Ramos (cell line): Measurements from ENCODE around the gene EPHA6.
"Not testable (repeated sequence)": the region's sequence is repeated elsewhere in the genome, so short reads cannot be mapped to it uniquely, and the experiment has no call there.

Experiments used
- in situ Hi-C: fragments of 300-500 bp; cut with MboI; formaldehyde crosslinking; loops from one replicate; pipeline ENCODE4 v1.14.3; 2022; ENCODE audit warnings: low sequenced_read_pairs; ENCODE audit not compliant: unreplicated experiment

EPHA6 gene

DNA sequence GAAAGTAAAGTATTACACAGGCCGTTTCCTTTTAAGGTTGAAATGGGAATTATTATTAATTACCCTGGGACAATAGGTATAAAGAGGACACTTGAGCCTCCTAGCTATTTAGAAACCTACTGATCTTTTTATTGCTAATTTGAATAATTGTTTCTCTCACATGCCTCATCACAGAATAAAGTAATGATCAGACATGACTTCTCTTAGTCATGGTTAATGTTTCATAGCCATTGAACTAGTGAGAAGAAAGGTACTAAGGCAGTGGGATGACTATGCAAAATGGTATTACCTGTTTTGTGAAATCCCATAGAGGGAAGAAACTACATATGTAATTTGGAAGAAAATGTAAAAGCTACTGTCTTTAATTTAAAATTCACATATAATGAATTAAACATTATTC lies 85.6 kb downstream of the EPHA6 start:
- in situ Hi-C loops, result no loop called here

DNA sequence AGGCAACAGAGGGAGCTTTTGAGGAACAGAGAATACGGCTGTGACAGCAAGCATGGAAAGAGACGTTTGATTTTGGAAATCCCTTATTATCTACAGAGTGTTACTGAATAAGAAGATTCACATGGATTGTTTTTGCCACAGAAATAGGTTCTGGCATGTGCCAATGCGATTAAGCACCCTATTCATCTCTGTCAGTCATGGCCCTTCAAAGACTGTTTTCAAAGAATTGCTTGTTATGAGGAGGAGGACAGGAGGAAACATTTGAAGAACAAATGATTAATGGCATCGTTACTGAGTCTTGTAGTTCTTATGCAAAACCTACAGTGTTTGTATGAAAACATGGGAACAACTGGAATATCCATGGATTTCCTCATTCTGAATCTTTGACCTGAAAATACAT lies 86.2 kb downstream of the EPHA6 start:
- in situ Hi-C loops, result no loop called here

- in situ Hi-C loops, result no loop called here
Observed at GRCh38 chr3:96915445-96915844, 101.1 kb downstream of the EPHA6 start.

DNA sequence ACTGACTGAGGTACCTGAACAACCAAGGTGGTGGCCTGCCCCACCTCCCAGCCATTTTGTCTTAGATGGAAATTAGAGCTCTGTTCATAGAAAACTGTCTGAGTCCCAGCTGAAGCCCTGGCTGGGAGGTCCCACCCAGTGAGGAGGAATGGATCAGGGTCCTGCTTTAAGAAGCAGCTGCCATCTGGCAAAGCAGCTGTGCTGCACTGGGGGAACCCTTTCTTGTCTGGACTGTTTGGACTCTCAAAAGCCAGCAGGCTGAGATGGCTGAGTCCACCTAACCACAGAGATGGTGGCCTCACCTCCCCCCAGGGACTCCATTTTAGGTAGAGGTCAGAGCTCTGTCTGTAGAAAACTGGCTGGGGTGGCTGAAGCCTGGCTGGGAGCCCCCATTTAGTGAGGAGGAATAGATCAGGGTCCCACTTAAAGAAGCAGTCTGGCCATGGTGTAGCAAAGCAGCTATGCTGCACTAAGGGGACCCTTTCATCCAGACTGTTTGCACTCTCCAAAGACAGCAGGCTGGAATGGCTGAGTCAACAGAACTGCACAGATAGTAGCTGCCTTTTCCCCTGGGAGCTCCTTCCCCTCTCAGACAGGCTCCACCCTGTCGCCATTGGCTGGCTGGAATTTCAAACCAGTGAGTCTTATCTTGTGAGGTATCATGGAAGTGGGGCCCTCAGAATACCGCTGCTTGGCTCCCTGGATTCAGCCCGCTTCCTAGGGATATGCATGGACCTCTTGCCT lies 116.9 kb downstream of the EPHA6 start:
- in situ Hi-C loops, result no loop called here

- in situ Hi-C loops, result not testable (repeated sequence)
Observed at GRCh38 chr3:96942131-96942530, 127.7 kb downstream of the EPHA6 start.

DNA sequence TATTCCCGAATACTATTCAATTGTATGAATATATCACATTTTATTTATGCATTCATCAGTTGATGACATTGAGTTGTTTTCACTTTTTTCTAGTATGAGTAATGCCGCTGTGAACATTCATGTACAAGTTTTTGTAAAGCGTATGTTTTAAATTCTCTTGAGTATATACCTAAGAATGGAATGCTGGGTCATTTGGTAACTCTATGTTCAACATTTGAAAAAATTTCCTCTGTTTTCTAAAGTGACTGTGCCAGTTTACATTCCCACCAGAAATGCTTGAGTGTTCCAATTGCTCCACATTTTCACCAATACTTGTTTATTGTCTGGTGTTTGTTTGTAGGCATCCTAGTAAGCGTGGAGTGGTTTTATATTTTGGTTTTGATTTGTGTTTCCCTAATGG lies 144.5 kb downstream of the EPHA6 start:
- in situ Hi-C loops, result no loop called here

DNA sequence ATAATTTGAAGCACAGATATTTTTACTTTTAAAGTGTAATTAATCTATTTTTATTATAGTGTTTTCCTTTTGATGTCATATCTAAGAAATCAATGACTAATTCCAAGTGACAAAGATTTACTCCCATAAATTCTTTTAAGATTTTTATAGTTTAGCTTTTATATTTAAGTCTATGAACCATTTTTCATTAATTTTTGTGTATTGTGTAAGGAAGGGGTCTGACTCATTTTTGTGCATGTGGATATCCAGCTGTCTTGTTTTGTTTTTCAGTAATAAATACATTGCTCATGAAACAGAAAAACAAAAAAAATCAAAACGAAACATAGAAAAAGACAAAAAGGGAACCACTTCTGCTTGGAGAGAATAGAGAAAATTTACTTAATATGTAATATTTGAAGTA lies 145.1 kb downstream of the EPHA6 start:
- in situ Hi-C loops, result no loop called here

DNA sequence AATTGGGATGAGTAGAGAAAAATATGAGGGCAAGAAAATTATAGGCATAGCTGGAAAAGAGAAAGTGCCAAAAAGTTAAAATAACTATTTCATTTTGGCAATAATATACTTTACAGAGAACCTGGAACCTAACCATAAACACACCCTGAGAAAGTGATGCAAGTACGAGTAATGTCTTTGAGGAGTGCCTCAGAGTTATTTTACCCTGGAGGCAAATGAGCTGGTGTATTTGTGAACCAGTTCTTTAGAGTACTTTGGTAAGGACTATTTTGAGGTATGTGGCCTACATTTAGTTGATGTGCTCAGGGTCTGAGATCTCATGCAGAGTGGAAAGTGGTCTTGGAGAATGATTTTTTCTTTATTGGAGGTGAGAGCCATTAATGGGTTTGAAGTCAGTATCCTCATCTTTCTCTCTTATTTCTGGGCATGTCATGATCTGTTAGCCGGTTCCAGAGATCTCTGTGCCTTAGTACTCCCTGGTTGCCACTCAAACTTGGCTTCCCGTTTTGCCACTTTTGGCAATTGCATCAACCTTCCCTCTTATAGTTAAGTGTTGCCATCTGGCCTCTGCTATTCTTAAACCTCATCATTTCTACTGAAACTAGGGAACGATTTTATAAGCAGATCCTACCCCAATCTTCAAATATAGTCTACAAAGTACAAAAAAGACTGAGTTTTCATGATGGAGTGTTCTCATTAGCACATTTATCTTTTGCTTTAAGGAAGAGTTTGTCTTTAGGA lies 145.7 kb downstream of the EPHA6 start:
- in situ Hi-C loops, result no loop called here

DNA sequence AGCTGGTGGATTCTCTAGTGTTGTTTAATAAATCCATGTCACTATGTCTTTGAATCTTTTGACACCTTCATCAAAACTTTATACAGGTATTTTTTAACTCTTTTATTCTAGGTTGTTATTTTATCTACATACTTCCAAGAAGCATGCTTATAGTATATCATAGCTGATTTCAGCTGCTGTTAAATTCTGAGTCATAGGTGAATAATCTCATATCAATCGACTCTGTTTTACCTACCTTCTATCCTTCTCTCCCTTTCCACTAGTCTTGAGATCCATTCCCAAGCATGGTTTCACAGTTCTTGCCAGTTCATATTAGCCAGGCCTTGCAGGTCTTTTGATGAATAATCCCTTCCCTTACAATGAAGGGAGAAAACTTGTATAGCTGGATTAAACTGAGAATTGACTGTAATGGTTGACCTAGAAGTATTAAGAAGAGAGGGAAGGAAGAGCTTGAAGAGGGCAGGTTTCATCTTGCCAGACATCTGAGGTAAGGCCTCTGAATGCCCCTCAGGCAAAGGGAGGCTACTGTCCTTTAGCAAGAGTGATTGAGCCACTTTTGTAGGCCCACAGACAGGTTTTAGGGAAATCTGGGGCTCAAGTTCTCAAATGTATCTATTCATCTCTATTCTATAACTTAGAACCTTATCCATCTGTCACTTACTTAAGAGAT lies 146.4 kb downstream of the EPHA6 start:
- in situ Hi-C loops, result no loop called here

DNA sequence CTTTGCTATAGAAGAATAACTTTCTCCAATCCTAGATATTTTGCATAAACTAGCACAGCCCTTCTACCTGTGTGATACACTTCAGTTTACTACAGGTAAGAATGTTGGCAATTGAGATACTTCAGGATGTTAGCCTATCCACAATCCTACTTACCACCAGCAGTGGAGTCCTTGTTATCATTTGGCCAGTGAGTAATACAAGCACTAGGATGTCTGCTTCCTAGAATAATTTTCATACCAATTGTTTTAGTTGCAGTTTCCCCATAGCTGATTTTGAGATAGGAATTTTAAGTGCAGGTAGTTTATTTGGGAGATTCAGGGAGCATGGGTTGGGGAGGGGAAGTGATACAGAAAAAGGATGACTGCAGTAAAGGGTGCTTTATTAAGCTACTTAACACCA lies 147.2 kb downstream of the EPHA6 start:
- in situ Hi-C loops, result no loop called here

GRCh38 chr3:96966181-96966929 lies 152.0 kb downstream of the EPHA6 start:
- in situ Hi-C loops, result no loop called here

DNA sequence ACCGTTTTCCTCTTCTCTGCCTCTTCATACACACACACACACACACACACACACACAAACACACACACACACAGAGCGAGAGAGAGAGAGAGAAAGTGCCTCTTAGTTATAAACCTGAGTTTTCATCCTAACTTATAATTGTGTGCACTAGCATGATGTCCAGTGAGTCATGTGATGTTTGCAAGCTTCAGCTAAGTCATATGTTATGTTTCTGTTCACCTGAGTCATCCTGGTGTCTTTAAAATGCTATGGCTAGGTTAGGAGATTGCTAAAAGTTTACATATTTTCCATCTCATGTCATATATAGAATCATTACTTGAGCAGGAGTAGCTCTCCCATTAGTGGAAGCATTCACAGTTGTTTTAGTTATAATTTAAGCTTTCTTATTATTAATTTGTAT lies 155.8 kb downstream of the EPHA6 start:
- in situ Hi-C loops, result no loop called here

DNA sequence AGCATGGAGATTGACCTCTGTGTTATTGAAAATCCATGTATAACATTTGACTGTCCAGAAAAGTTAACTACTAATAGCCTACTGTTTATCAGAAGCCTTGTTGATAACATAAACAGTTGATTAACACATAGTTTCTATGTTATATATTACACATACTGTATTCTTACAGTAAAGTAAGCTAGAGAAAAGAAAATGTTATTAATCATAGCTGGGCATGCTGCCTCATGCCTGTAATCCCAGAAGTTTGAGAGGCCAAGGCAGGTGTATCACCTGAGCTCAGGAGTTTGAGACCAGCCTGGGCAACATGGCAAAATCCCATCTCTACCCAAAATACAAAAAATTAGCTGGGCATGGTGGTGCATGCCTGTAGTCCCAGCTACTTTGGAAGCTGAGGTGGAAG lies 163.3 kb downstream of the EPHA6 start:
- in situ Hi-C loops, result no loop called here

DNA sequence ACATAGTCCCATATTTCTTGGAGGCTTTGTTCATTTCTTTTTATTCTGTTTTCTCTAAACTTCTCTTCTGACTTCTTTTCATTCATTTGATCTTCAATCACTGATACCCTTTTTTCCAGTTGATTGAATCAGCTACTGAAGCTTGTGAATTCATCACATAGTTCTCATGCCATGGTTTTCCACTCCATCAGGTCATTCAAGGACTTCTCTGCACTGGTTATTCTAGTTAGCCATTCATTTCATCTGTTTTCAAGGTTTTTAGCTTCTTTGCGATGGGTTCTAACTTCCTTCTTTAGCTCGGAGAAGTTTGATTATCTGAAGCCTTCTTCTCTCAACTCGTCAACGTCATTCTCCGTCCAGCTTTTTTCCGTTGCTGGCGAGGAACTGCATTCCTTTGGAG lies 169.3 kb downstream of the EPHA6 start:
- in situ Hi-C loops, result not testable (repeated sequence)

- in situ Hi-C loops, result no loop called here
Observed at GRCh38 chr3:96986241-96986640, 171.8 kb downstream of the EPHA6 start.

DNA sequence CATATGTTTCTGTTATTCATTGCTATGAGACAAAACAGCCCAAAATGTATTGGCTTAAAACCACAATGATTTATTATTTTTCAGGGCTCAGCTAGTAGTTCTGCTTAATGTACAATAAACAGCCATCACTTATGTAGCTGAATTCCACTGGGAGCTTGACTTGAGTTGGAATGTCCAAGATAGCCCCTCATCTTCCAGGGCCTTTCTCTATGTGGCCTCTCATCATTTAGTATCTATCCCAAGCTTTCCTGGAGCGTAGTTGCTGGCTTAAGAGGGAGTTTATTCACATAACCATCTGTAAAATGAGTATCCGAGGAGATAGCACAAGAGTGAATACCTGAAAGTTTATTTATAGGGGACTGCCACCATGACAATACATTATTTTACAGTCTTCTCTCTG lies 176.8 kb downstream of the EPHA6 start:
- in situ Hi-C loops, result no loop called here

GRCh38 chr3:96991800-96992365 lies 177.5 kb downstream of the EPHA6 start:
- in situ Hi-C loops, result no loop called here

DNA sequence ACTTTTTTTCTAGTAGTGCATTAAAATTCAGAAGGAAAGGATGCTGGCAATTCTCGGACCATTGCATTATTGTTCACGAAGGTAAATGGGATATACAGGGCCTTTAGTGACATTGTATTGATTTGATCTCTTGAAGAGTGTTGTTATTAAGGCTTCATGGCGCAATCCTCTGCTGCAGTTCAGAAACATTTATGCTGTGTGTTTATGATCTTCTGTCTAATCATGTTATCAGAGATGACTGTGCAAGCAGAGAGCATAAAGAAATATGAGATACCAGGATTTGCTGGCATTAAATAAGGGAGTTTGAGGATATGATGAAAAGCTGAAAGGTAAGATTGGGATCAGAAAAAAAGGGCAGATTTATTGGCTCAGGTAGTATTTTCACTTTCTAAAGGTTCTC lies 180.6 kb downstream of the EPHA6 start:
- in situ Hi-C loops, result no loop called here

GRCh38 chr3:96996009-96996408 lies 181.6 kb downstream of the EPHA6 start:
- in situ Hi-C loops, result no loop called here

GRCh38 chr3:97001611-97002010 lies 187.2 kb downstream of the EPHA6 start:
- in situ Hi-C loops, result no loop called here
